ENCODE results near the gene CLIC6. TPM values are rescaled to one million over a fixed set of nuclear protein-coding genes. Genes with fewer than 3 reads are reported as not detected.

Gene CLIC6
- total RNA-seq, 1 donor from 2014 or later = 6.2 TPM

GRCh38 chr21:34736116-34736874 is 67.5 kb downstream of the CLIC6 start:
- H3K36me3 ChIP-seq = no peaks in the 10 kb centered on the region
- no peaks in the 10 kb centered on the region for H3K9me3 ChIP-seq
- no peaks in the 10 kb centered on the region for H3K4me1 ChIP-seq
- TF ChIP-seq CTCF (IDR thresholded peaks at IDR 0.05) = no peak
- DNase-seq (ENCODE audit: low spot score in 2 of 2) = no peak
- H3K27ac ChIP-seq = no peak overlapping the region
- H3K4me3 ChIP-seq = no peak overlapping the region
- intact Hi-C loops (cut with DNase I) = no loop called here
- H3K27me3 ChIP-seq = no peaks in the 10 kb centered on the region

DNA sequence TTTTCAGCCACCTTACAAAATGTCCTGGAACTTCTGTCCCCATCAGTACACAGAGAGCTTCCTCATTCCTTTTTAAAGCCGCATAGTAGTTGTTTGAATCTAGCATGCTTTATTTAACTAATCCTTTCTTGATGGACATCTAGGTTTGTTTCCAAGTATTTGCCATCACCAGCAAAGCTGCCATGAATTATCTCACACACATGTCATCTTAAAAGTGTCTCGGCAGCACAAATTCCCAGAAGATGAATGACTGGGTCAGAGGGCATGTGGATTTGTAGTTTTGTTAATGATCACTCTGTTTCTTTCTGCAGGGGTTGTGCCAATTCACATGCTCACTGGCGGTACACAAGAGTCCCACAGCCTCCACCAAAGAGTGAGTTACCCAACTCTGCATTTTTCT is 68.3 kb downstream of the CLIC6 start:
- intact Hi-C loops (cut with DNase I) = no loop called here
- no peak for TF ChIP-seq CTCF (IDR thresholded peaks at IDR 0.05)

DNA sequence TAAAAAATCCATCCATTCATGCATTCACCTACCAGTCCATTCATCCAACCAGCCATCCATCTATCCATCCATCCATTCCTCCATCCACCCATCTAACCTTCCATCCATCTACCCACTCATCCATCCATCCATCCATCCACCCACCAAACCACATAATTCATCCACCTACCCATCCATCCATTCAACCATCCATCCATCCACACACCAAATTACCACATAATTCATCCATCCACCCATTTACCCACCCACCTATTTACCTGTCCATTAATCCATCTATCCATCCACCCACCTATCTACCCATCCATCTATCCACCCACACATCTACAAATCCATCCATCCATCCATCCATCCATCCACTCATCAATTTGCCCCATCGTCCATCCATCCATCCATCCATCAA is 71.4 kb downstream of the CLIC6 start:
- intact Hi-C loops (cut with DNase I) = loop anchor here (10.0 kb wide), 1 partner anchor 875 kb away; no protein-coding TSS in a partner anchor
- no peaks in the 10 kb centered on the region for H3K9me3 ChIP-seq
- no peaks in the 10 kb centered on the region for H3K27me3 ChIP-seq
- no peak for TF ChIP-seq CTCF (IDR thresholded peaks at IDR 0.05)
- H3K4me1 ChIP-seq = no peaks in the 10 kb centered on the region
- no peaks in the 10 kb centered on the region for H3K36me3 ChIP-seq
- H3K4me3 ChIP-seq = no peak overlapping the region
- DNase-seq (ENCODE audit: low spot score in 2 of 2) = no peak
- H3K27ac ChIP-seq = no peak overlapping the region

More for the DNA sequence above, 68.3 kb downstream of the CLIC6 start:
- Histone ChIP-seq H3K4me3 (no peak overlapping the region), H3K27ac (no peak overlapping the region), H3K4me1 (no peaks in the 10 kb centered on the region), H3K9me3 (no peaks in the 10 kb centered on the region), H3K36me3 (no peaks in the 10 kb centered on the region), H3K27me3 (no peaks in the 10 kb centered on the region)
- no peak for DNase-seq (ENCODE audit: low spot score in 2 of 2)

GRCh38 chr21:34743285-34743684 is 74.5 kb downstream of the CLIC6 start:
- no peak overlapping the region for H3K4me3 ChIP-seq

DNA sequence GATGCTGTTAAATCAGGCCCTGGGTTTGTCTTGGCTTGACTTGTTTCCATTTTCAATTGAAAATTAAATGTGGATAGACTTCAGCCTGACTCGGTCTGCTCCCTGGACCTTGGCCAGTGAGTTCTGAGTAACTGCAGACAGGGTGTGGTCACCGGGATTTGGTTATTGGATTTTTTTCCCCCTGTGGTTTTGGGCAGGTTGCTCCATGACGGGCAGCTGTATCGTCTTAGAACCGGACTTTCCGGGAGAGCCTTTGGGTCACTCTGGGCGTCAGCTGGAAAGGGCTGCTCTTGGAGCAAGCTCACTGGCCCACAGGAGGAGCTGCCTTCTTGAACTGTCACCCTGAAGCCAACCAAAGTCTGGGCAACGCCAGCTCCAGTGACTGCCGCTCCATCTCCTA is 75.0 kb downstream of the CLIC6 start:
- TF ChIP-seq CTCF (IDR thresholded peaks at IDR 0.05) = no peak
- no peaks in the 10 kb centered on the region for H3K9me3 ChIP-seq

More at GRCh38 chr21:34743285-34743684, 74.5 kb downstream of the CLIC6 start:
- intact Hi-C loops (cut with DNase I) = loop anchor here (10.0 kb wide), 1 partner anchor 872 kb away; no protein-coding TSS in a partner anchor
- Histone ChIP-seq H3K27me3 (no peaks in the 10 kb centered on the region), H3K4me1 (no peaks in the 10 kb centered on the region), H3K36me3 (no peaks in the 10 kb centered on the region), H3K9me3 (no peaks in the 10 kb centered on the region), H3K27ac (no peak overlapping the region)
- DNase-seq (ENCODE audit: low spot score in 2 of 2) = no peak
- no peak for TF ChIP-seq CTCF (IDR thresholded peaks at IDR 0.05)

More for the DNA sequence above, 75.0 kb downstream of the CLIC6 start:
- no peaks in the 10 kb centered on the region for H3K27me3 ChIP-seq
- peak in 1 of 2 donors; percentile 75 for DNase-seq (ENCODE audit: low spot score in 2 of 2)
- intact Hi-C loops (cut with DNase I) = loop anchor here (2.0 to 10.0 kb wide), 3 partner anchors 51 to 1095 kb away; no protein-coding TSS in a partner anchor
- H3K27ac ChIP-seq = no peak overlapping the region
- no peak overlapping the region for H3K4me3 ChIP-seq
- no peaks in the 10 kb centered on the region for H3K36me3 ChIP-seq
- H3K4me1 ChIP-seq = no peaks in the 10 kb centered on the region

Measured in ascending aorta (tissue), 2 donors.